ENCODE measurements around the gene ANXA11.
A peak's percentile ranks its signal among the peaks of the same experiment; 100 is the strongest.
"Not testable (repeated sequence)": the region's sequence is repeated elsewhere in the genome, so short reads cannot be mapped to it uniquely, and the experiment has no call there.

The ANXA11 gene

GRCh38 chr10:80218878-80219277, 13.5 kb upstream of the ANXA11 start:
- H3K27ac Mint-ChIP-seq, H3K4me1 Mint-ChIP-seq, H3K36me3 Mint-ChIP-seq, H3K4me3 Mint-ChIP-seq, H3K9me3 Mint-ChIP-seq, H3K27me3 Mint-ChIP-seq: not testable (repeated sequence)

- not testable (repeated sequence) for H3K4me3 Mint-ChIP-seq, H3K36me3 Mint-ChIP-seq, H3K27ac Mint-ChIP-seq, H3K9me3 Mint-ChIP-seq, H3K27me3 Mint-ChIP-seq
- H3K4me1 Mint-ChIP-seq = peaks cover 17% of the 10 kb centered on the region
Measured at GRCh38 chr10:80214368-80214982, 9.1 kb upstream of the ANXA11 start.

DNA sequence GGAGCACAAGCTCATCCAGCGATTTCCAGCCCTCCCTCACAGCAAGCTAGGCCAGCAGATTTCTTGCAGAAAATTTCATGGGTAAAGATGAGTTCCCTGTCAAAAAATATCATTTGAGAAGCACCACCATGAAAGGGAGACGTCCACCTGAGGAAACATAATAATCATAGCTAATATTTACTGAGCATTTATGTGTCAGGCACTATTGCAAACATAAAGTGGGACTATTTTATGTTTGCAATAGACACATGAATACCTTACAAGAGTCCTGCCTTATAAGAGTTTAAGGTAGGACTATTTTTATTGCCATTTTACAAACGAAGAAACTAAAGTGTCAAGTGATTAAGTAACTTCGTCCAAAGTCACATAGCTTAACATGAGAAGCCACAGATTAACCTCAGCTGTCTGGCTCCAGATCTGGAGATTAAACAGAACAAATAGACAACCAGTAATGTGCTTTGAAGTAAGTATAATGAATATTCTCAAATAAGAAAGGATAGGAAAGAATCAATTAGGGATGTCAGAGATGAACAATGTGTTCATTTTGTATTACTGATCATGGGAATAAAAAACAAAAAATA, 7.3 kb upstream of the ANXA11 start:
- H3K27me3 Mint-ChIP-seq, H3K9me3 Mint-ChIP-seq, H3K4me3 Mint-ChIP-seq, H3K36me3 Mint-ChIP-seq, H3K27ac Mint-ChIP-seq: not testable (repeated sequence)
- peaks cover 21% of the 10 kb centered on the region for H3K4me1 Mint-ChIP-seq

DNA sequence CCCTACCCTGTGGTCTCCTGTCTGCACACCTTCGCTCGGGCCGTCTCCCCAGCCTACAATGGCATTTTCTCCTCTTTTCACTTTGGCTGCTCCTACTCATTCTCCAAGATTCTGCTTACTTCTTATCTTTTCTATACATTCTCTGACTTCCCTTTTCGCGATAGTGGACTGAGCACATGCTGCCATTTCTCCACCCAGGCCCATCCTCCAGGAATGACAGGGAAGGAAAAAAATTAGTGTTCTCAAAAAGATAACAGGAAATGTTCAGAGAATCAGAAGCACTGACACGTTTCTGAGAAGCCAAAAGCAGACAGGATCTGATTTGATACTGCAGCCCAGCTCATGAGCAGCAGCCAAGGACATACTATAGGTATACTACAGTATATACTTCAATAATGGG, 6.4 kb upstream of the ANXA11 start:
- H3K27me3 Mint-ChIP-seq = no peaks in the 10 kb centered on the region
- no peaks in the 10 kb centered on the region for H3K36me3 Mint-ChIP-seq
- H3K4me3 Mint-ChIP-seq = no peak overlapping the region
- H3K4me1 Mint-ChIP-seq = peaks cover 21% of the 10 kb centered on the region
- no peak overlapping the region for H3K27ac Mint-ChIP-seq
- H3K9me3 Mint-ChIP-seq = no peaks in the 10 kb centered on the region

GRCh38 chr10:80210259-80210658, 4.9 kb upstream of the ANXA11 start:
- Mint-ChIP-seq H3K4me1 (peaks cover 34% of the 10 kb centered on the region), H3K27me3 (no peaks in the 10 kb centered on the region), H3K36me3 (no peaks in the 10 kb centered on the region), H3K27ac (no peak overlapping the region), H3K4me3 (no peak overlapping the region), H3K9me3 (no peaks in the 10 kb centered on the region)

GRCh38 chr10:80207768-80208370, 2.5 kb upstream of the ANXA11 start:
- H3K4me3 Mint-ChIP-seq = no peak overlapping the region
- peaks cover 43% of the 10 kb centered on the region for H3K4me1 Mint-ChIP-seq
- no peak overlapping the region for H3K27ac Mint-ChIP-seq
- H3K9me3 Mint-ChIP-seq = no peaks in the 10 kb centered on the region
- H3K36me3 Mint-ChIP-seq = no peaks in the 10 kb centered on the region
- no peaks in the 10 kb centered on the region for H3K27me3 Mint-ChIP-seq

DNA sequence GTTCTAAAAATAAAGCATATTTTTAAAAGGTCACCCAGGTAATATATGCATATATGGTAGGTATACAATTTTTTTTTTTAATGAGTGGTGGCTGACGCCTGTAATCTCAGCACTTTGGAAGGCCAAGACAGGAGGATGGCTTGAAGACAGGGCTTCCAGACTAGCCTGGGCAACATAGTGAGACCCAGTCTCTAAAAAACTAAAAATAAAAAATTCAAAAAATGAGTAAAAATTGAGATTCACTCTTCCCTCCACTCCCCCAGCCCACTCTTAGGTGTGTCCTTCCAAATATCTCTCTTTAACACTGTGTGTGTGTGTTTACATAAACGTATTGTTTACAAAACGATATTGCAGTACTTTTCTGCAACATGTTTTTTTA, 929 bp upstream of the ANXA11 start:
- Mint-ChIP-seq H3K4me3 (peak overlapping the region; percentile 96), H3K9me3 (no peaks in the 10 kb centered on the region), H3K27me3 (no peaks in the 10 kb centered on the region), H3K36me3 (peaks cover 3% of the 10 kb centered on the region), H3K27ac (peak overlapping the region; percentile 96), H3K4me1 (peaks cover 49% of the 10 kb centered on the region)

DNA sequence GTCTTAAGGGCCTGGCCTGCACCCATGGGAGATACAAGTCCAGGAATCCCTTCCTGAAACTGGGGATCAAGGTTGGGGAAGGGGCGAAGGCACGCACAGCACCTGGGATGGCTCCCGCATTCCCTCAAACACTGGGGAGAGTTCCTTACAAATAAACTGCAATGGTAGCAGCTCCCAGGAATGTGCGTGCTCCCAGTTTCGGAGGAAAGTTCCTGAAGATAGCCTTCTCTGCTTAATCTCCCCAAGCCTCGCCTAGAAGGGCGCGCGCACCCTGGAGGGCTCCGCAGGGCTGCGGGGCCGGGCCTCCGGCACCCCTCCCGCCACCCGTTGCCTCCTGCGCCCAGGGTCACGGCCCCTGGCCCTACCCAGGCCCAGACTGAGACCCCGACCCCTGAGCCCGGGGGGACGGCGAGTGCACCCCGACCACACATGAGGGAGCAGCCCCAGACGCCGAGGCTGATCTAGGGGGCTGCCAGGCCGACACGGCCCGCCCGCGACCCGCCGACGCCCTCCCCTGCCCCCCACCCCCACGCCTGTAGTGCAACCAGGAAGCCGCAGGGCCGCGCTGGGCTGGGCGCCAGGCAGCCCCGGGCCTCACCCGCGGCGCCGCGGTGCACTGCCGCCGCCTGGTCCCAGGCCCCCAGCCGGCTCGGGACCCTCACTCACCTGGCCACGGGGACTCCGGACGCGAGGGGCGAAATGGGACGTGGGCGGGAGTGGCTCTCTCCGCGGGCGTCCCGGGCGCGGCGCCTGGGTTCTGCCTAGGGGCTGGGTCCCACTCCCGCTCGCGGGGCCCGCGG, 460 bp downstream of the ANXA11 start:
- Mint-ChIP-seq H3K4me1 (peaks cover 63% of the 10 kb centered on the region), H3K27me3 (no peaks in the 10 kb centered on the region), H3K27ac (peak overlapping the region; percentile 90), H3K4me3 (peak overlapping the region; percentile 85), H3K9me3 (no peaks in the 10 kb centered on the region), H3K36me3 (peaks cover 5% of the 10 kb centered on the region)

GRCh38 chr10:80203835-80204676, 1.3 kb downstream of the ANXA11 start:
- Mint-ChIP-seq H3K36me3 (peaks cover 5% of the 10 kb centered on the region), H3K4me3 (peak overlapping the region; percentile 85), H3K9me3 (no peaks in the 10 kb centered on the region), H3K27ac (peak overlapping the region; percentile 90), H3K27me3 (no peaks in the 10 kb centered on the region), H3K4me1 (peaks cover 66% of the 10 kb centered on the region)

DNA sequence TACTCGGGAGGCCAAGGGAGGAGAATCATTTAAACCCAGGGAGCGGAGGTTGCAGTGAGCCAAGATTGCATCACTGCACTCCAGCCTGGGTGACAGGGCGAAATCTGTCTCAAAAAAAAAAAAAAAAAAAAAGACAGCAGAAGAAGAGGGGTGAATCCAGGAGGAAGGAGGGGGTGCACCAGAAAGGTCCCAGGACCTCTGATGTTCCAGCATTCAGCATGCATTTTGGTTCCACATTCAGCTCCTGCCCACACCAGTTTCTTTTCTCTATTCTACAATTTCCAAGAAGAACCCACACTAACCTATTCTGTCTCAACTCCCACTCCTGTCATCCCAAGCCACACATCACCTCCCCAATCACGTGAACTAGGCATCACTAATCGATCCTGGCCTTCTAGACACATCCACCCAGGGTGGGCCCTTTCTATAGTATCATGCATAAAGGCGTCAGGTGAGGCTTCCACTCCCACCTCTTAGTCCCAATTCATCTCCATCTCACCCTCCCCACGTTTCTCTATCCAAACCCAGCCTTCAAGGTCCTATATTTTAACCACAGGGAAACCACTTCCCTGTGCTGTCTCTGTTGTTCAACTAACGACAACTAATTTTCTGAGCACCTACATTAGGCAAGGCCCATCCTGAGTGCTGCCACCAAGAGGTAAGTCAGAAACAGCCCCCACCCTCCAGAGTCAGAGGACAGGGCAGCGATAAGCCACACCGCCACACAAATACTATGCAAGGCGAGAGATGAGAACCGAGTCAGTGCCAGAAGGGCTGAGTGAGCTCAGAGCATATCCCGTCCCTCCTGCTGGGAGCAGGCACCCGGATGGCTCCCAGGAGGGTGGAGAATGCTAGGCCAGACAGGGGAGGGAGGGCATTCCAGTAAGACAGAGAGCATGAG, 2.2 kb downstream of the ANXA11 start:
- peaks cover 72% of the 10 kb centered on the region for H3K4me1 Mint-ChIP-seq
- H3K4me3 Mint-ChIP-seq = peak overlapping the region; percentile 85
- H3K27ac Mint-ChIP-seq = peak overlapping the region; percentile 97
- no peaks in the 10 kb centered on the region for H3K27me3 Mint-ChIP-seq
- H3K36me3 Mint-ChIP-seq = peaks cover 5% of the 10 kb centered on the region
- no peaks in the 10 kb centered on the region for H3K9me3 Mint-ChIP-seq

DNA sequence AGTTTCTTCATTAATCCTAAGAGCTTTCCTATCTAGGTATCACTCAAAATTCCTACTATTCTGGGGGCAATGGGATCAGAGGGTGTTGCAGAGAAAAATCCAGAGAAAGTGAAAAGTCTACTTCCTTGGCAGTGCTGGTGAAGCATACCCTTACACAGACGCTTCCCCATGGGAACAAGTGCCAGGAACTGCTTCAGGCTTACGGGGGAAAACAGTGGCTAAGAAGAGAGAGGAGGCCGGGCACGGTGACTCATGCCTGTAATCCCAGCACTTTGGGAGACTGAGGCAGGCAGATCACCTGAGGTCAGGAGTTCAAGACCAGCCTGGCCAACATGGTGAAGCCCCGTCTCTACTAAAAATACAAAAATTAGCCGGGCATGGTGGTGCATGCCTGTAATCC, 2.8 kb downstream of the ANXA11 start:
- not testable (repeated sequence) for H3K27me3 Mint-ChIP-seq, H3K36me3 Mint-ChIP-seq
- peaks cover 77% of the 10 kb centered on the region for H3K4me1 Mint-ChIP-seq

DNA sequence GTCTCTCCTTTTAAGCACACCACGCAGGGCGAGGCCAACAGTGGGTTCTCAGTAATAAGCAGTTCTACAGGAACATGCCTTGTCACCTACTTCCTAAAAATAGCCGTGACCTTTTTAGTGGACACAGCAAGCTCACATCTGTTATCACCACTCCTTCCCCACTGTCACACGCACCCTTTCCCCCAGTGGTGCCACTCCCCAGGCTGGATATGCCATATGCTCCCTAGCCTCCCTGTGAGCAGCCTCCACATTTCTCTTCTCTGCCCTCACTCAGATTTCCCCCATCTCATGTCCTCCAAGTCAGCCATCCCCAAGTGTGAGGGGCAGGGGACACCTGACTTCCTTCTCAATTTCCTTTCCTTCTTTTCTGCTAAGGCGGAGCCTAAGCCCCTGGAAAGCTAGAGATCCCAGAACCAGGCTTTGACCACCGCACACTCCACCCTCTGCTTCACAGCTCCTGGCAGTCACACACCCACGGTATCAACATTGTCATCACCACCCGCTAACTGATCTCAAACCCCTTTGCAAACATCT, 3.7 kb downstream of the ANXA11 start:
- Mint-ChIP-seq H3K4me1 (peaks cover 84% of the 10 kb centered on the region), H3K36me3 (peaks cover 5% of the 10 kb centered on the region), H3K27ac (peak overlapping the region; percentile 97), H3K9me3 (no peaks in the 10 kb centered on the region), H3K4me3 (peak overlapping the region; percentile 85), H3K27me3 (no peaks in the 10 kb centered on the region)

More for the DNA sequence above, 2.8 kb downstream of the ANXA11 start:
- Mint-ChIP-seq H3K27ac (peak overlapping the region; percentile 97), H3K4me3 (peak overlapping the region; percentile 85)
- not testable (repeated sequence) for H3K9me3 Mint-ChIP-seq

DNA sequence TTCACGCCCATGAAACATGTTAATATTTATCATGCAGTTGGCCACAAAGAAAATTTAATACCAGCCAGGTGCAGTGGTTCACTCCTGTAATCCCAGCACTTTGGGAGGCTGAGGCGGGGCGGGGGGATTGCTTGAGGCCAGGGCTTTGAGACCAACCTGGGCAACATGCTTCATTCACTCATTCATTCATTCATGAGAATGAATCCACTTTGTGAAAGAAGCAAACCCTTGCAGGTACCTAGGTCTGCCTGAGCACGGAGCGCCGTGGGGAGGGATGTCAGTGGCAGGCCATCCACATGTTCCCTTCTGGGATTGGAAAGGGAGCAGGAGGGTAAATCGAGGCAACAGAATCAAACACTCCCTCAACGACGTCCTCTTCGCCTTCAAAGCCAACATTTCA, 4.7 kb downstream of the ANXA11 start:
- Mint-ChIP-seq H3K4me1 (peaks cover 84% of the 10 kb centered on the region), H3K27me3 (no peaks in the 10 kb centered on the region), H3K9me3 (no peaks in the 10 kb centered on the region), H3K4me3 (no peak overlapping the region), H3K27ac (peak overlapping the region; percentile 97), H3K36me3 (peaks cover 8% of the 10 kb centered on the region)

DNA sequence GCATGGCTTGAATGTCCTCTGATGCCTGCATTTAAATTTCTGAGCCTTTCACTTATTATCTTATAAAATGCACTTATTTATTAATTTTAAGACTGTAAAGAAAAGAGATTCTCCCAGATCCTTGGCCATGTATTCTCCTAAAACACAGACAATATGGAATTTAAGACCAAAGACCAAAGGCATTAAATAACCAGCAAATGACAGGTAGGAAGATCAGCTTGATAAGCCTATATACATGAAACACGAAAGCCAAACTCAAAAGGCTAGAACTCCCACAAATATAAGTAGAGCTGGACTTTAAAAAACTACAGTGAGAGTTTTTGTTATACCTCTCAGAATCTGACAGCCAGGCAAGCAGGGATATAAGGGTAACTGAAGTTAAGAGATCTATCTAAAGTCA, 5.1 kb downstream of the ANXA11 start:
- H3K9me3 Mint-ChIP-seq = no peaks in the 10 kb centered on the region
- peaks cover 86% of the 10 kb centered on the region for H3K4me1 Mint-ChIP-seq
- no peak overlapping the region for H3K4me3 Mint-ChIP-seq
- peaks cover 8% of the 10 kb centered on the region for H3K36me3 Mint-ChIP-seq
- H3K27ac Mint-ChIP-seq = peak overlapping the region; percentile 48
- no peaks in the 10 kb centered on the region for H3K27me3 Mint-ChIP-seq
